GM21529 (cell line): Measurements from ENCODE around the gene PLB1.

Experiments
- ATAC-seq: cut with Tn5 transposase; IDR thresholded peaks from one replicate; pipeline ENCODE4 v1.9.1; 2021; ENCODE audit not compliant: unreplicated experiment

Gene PLB1

GRCh38 chr2:28558158-28558820 is 62.4 kb downstream of the PLB1 start:
- no peak for ATAC-seq

- no peak for ATAC-seq
These were observed 63.1 kb downstream of the PLB1 start for GRCh38 chr2:28558918-28559317.

- ATAC-seq, result no peak
These were observed 68.0 kb downstream of the PLB1 start for GRCh38 chr2:28563869-28564268.

GRCh38 chr2:28564346-28564745 is 68.5 kb downstream of the PLB1 start:
- ATAC-seq, result no peak

- no peak for ATAC-seq
These were observed 69.2 kb downstream of the PLB1 start for GRCh38 chr2:28565033-28565432.

GRCh38 chr2:28565720-28566295 is 69.9 kb downstream of the PLB1 start:
- ATAC-seq, result no peak

GRCh38 chr2:28566521-28567041 is 70.7 kb downstream of the PLB1 start:
- ATAC-seq, result peak; percentile 95

- no peak for ATAC-seq
These were observed 71.2 kb downstream of the PLB1 start for GRCh38 chr2:28567061-28567471.

GRCh38 chr2:28568036-28568435 is 72.2 kb downstream of the PLB1 start:
- ATAC-seq, result no peak

GRCh38 chr2:28568533-28568932 is 72.7 kb downstream of the PLB1 start:
- ATAC-seq, result no peak

- no peak for ATAC-seq
These were observed 74.6 kb downstream of the PLB1 start for GRCh38 chr2:28570431-28570830.

- no peak for ATAC-seq
These were observed 80.9 kb downstream of the PLB1 start for GRCh38 chr2:28576714-28577113.

GRCh38 chr2:28577791-28578680 is 82.2 kb downstream of the PLB1 start:
- ATAC-seq, result no peak

- ATAC-seq, result no peak
These were observed 82.9 kb downstream of the PLB1 start for GRCh38 chr2:28578774-28579173.

- ATAC-seq, result no peak
These were observed 83.7 kb downstream of the PLB1 start for GRCh38 chr2:28579606-28580005.

- no peak for ATAC-seq
These were observed 84.2 kb downstream of the PLB1 start for GRCh38 chr2:28580078-28580477.

- ATAC-seq, result no peak
These were observed 85.5 kb downstream of the PLB1 start for GRCh38 chr2:28581312-28581711.

GRCh38 chr2:28582152-28582551 is 86.3 kb downstream of the PLB1 start:
- no peak for ATAC-seq

GRCh38 chr2:28582595-28582994 is 86.7 kb downstream of the PLB1 start:
- ATAC-seq, result no peak

- ATAC-seq, result no peak
These were observed 88.2 kb downstream of the PLB1 start for GRCh38 chr2:28583899-28584553.

- no peak for ATAC-seq
These were observed 91.0 kb downstream of the PLB1 start for GRCh38 chr2:28586867-28587266.
